GM12872 (cell line): ENCODE results near the gene KCNH3.

Experiments
- TF ChIP-seq, protein P1 (sequence below): IDR thresholded peaks from 3 replicates; pipeline ENCODE4 v1.5.1; 2011; ENCODE audit warnings: low read depth, mild to moderate bottlenecking, low read length, moderate library complexity; ENCODE audit not compliant: insufficient read depth

KCNH3 gene

GRCh38 chr12:49555631-49556390 lies 17.0 kb downstream of the KCNH3 start:
- TF ChIP-seq, protein P1, sequence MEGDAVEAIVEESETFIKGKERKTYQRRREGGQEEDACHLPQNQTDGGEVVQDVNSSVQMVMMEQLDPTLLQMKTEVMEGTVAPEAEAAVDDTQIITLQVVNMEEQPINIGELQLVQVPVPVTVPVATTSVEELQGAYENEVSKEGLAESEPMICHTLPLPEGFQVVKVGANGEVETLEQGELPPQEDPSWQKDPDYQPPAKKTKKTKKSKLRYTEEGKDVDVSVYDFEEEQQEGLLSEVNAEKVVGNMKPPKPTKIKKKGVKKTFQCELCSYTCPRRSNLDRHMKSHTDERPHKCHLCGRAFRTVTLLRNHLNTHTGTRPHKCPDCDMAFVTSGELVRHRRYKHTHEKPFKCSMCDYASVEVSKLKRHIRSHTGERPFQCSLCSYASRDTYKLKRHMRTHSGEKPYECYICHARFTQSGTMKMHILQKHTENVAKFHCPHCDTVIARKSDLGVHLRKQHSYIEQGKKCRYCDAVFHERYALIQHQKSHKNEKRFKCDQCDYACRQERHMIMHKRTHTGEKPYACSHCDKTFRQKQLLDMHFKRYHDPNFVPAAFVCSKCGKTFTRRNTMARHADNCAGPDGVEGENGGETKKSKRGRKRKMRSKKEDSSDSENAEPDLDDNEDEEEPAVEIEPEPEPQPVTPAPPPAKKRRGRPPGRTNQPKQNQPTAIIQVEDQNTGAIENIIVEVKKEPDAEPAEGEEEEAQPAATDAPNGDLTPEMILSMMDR, result no peak

GRCh38 chr12:49556391-49557186 lies 17.8 kb downstream of the KCNH3 start:
- TF ChIP-seq, protein P1, result no peak

GRCh38 chr12:49557187-49557916 lies 18.5 kb downstream of the KCNH3 start:
- TF ChIP-seq, protein P1, result no peak

DNA sequence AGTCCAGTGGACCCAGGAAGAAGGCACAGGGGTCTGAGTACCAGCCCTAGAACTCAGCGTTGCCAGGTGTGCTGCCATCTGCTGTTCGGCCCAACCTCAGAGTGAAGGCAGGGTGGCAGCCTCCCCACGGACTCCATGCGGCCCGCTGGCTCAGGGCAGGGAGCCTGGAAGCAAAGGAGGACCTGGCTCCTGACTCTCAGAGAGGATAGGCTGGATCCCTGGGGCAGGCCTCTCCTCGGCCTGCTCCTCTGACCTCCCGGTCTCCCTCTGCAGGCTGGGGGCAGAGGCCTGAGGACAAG lies 19.0 kb downstream of the KCNH3 start:
- TF ChIP-seq, protein P1, result no peak

GRCh38 chr12:49558526-49558925 lies 19.7 kb downstream of the KCNH3 start:
- TF ChIP-seq, protein P1, result no peak

DNA sequence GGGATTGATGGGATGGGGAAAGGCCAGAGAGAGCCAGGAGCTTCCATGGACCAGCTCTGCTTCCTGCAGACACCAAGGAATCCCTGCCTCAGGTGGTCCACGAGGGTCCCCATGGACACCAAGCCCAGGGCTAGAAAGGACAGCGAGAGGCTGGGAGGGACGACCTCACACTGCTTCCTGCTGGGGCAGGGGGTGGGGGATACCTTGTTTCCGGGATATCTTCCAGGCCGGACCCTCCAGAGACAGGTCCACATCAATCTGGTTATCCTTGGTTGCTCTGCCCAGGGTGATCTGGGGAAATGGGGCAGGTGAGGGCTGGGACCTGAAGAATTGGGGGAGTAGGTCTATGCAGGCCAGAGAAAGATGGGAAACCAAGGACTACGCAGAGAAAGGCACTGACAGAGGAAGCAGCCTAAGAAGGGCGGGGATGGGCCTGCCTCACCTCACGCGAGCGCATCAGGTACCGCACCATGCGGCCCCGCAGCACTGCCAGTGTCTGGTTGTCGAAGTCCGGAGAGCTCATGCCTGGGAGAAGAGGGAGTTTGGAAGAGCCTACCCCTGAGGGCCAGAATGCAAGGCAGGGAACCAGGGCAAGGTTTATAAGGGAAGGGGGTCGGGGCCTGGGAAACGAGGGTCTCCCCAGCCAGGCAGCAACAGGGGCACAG lies 20.3 kb downstream of the KCNH3 start:
- TF ChIP-seq, protein P1, result no peak

- TF ChIP-seq, protein P1, result no peak
Observed at GRCh38 chr12:49560695-49561094, 21.9 kb downstream of the KCNH3 start.
